ENCODE results near the gene PRKG2.

- TF ChIP-seq CTCF (IDR thresholded peaks at IDR 0.05) = no peak
- no peak for TF ChIP-seq EZH2phosphoT487 (IDR thresholded peaks at IDR 0.05)
Measured at GRCh38 chr4:81215931-81216330, 909 bp upstream of the PRKG2 start.
